ENCODE data around the gene CARD9. TPM values are rescaled to one million over a fixed set of nuclear protein-coding genes. Genes with fewer than 3 reads are reported as not detected.

Gene CARD9
- total RNA-seq, 5 donors from 2014 or later (not counting 1 experiment from before 2014, with no cell fraction given), result 0.43 to 1.4 (median 0.76) TPM

GRCh38 chr9:136359774-136360718 is 13.4 kb downstream of the CARD9 start:
- Mint-ChIP-seq H3K4me3 (no peak overlapping the region), H3K27me3 (no peaks in the 10 kb centered on the region), H3K9me3 (no peaks in the 10 kb centered on the region), H3K27ac (no peak overlapping the region), H3K36me3 (no peaks in the 10 kb centered on the region), H3K4me1 (peaks cover 4 to 8% (median 4%) of the 10 kb centered on the region in 3 donors)
- no peak for ATAC-seq (replicated peaks in 1 of 4)
- Histone ChIP-seq H3K4me3 (ENCODE audit: control insufficient read depth in 1 of 2, extremely low read depth in 1 of 2, low read length in 1 of 2) (no peak overlapping the region), H3K9me3 (no peaks in the 10 kb centered on the region), H3K36me3 (ENCODE audit: control insufficient read depth in 2 of 2, extremely low read depth in 1 of 2, insufficient read depth in 1 of 2, low read length in 1 of 2) (peaks cover 9 to 10% of the 10 kb centered on the region in 2 donors), H3K27ac (ENCODE audit: low read length) (no peak overlapping the region), H3K4me1 (ENCODE audit: control insufficient read depth in 1 of 2, extremely low read depth in 1 of 2, insufficient read depth in 2 of 2, low read length in 2 of 2) (peaks cover 0 to 16% of the 10 kb centered on the region in 2 experiments), H3K27me3 (replicated peaks in 1 of 2; ENCODE audit: control insufficient read depth in 2 of 2, extremely low read depth in 1 of 2, insufficient read depth in 2 of 2, low read length in 1 of 2) (peaks cover 0 to 6% of the 10 kb centered on the region in 2 experiments)
- ChIA-PET CTCF (no interaction called here), POLR2A (no interaction called here)
- no peak for DNase-seq
- 91% methylated on average over 37 of the region's 38 CpGs for WGBS (ENCODE audit: insufficient coverage)

GRCh38 chr9:136358888-136359287 is 14.6 kb downstream of the CARD9 start:
- ATAC-seq (replicated peaks in 1 of 4) (no peak), DNase-seq (no peak)
- Mint-ChIP-seq H3K36me3 (no peaks in the 10 kb centered on the region), H3K27me3 (no peaks in the 10 kb centered on the region), H3K27ac (no peak overlapping the region), H3K9me3 (no peaks in the 10 kb centered on the region), H3K4me3 (no peak overlapping the region), H3K4me1 (peaks cover 4 to 7% (median 4%) of the 10 kb centered on the region in 3 donors)
- H3K36me3 ChIP-seq (ENCODE audit: control insufficient read depth in 2 of 2, extremely low read depth in 1 of 2, insufficient read depth in 1 of 2, low read length in 1 of 2), result peaks cover 9 to 10% of the 10 kb centered on the region in 2 donors
- no peak overlapping the region for H3K4me3 ChIP-seq (ENCODE audit: control insufficient read depth in 1 of 2, extremely low read depth in 1 of 2, low read length in 1 of 2)
- H3K9me3 ChIP-seq, result no peaks in the 10 kb centered on the region
- H3K27me3 ChIP-seq (replicated peaks in 1 of 2; ENCODE audit: control insufficient read depth in 2 of 2, extremely low read depth in 1 of 2, insufficient read depth in 2 of 2, low read length in 1 of 2), result no peaks in the 10 kb centered on the region
- no CpG with 5 or more reads among the region's 2 CpGs for WGBS (ENCODE audit: insufficient coverage)
- no peak overlapping the region for H3K27ac ChIP-seq (ENCODE audit: low read length)
- POLR2A ChIA-PET, result no interaction called here
- CTCF ChIA-PET, result no interaction called here
- H3K4me1 ChIP-seq (ENCODE audit: control insufficient read depth in 1 of 2, extremely low read depth in 1 of 2, insufficient read depth in 2 of 2, low read length in 2 of 2), result peaks cover 0 to 14% of the 10 kb centered on the region in 2 experiments

GRCh38 chr9:136358016-136358415 is 15.5 kb downstream of the CARD9 start:
- Mint-ChIP-seq H3K9me3 (no peaks in the 10 kb centered on the region), H3K36me3 (no peaks in the 10 kb centered on the region), H3K4me3 (no peak overlapping the region), H3K27ac (no peak overlapping the region), H3K27me3 (no peaks in the 10 kb centered on the region), H3K4me1 (peaks cover 4 to 6% (median 4%) of the 10 kb centered on the region in 3 donors)
- H3K27me3 ChIP-seq (replicated peaks in 1 of 2; ENCODE audit: control insufficient read depth in 2 of 2, extremely low read depth in 1 of 2, insufficient read depth in 2 of 2, low read length in 1 of 2), result no peaks in the 10 kb centered on the region
- H3K27ac ChIP-seq (ENCODE audit: low read length), result no peak overlapping the region
- ATAC-seq (replicated peaks in 1 of 4) (no peak), DNase-seq (no peak)
- H3K36me3 ChIP-seq (ENCODE audit: control insufficient read depth in 2 of 2, extremely low read depth in 1 of 2, insufficient read depth in 1 of 2, low read length in 1 of 2), result peaks cover 9 to 10% of the 10 kb centered on the region in 2 donors
- ChIA-PET POLR2A (no interaction called here), CTCF (no interaction called here)
- H3K4me3 ChIP-seq (ENCODE audit: control insufficient read depth in 1 of 2, extremely low read depth in 1 of 2, low read length in 1 of 2), result no peak overlapping the region
- 91% methylated on average over 23 of the region's 29 CpGs for WGBS (ENCODE audit: insufficient coverage)
- peaks cover 0 to 11% of the 10 kb centered on the region in 2 experiments for H3K4me1 ChIP-seq (ENCODE audit: control insufficient read depth in 1 of 2, extremely low read depth in 1 of 2, insufficient read depth in 2 of 2, low read length in 2 of 2)
- H3K9me3 ChIP-seq, result no peaks in the 10 kb centered on the region

- H3K4me1 ChIP-seq (ENCODE audit: control insufficient read depth in 1 of 2, extremely low read depth in 1 of 2, insufficient read depth in 2 of 2, low read length in 2 of 2), result peaks cover 0 to 5% of the 10 kb centered on the region in 2 experiments
- H3K36me3 ChIP-seq (ENCODE audit: control insufficient read depth in 2 of 2, extremely low read depth in 1 of 2, insufficient read depth in 1 of 2, low read length in 1 of 2), result peaks cover 9 to 10% of the 10 kb centered on the region in 2 donors
- ATAC-seq (replicated peaks in 1 of 4) (no peak), DNase-seq (no peak)
- ChIA-PET POLR2A (no interaction called here), CTCF (no interaction called here)
- Mint-ChIP-seq H3K9me3 (no peaks in the 10 kb centered on the region), H3K4me1 (no peaks in the 10 kb centered on the region), H3K27me3 (no peaks in the 10 kb centered on the region), H3K27ac (no peak overlapping the region), H3K4me3 (no peak overlapping the region), H3K36me3 (no peaks in the 10 kb centered on the region)
- no peaks in the 10 kb centered on the region for H3K27me3 ChIP-seq (replicated peaks in 1 of 2; ENCODE audit: control insufficient read depth in 2 of 2, extremely low read depth in 1 of 2, insufficient read depth in 2 of 2, low read length in 1 of 2)
- H3K9me3 ChIP-seq, result no peaks in the 10 kb centered on the region
- H3K27ac ChIP-seq (ENCODE audit: low read length), result no peak overlapping the region
- 84% methylated on average over 16 of the region's 22 CpGs for WGBS (ENCODE audit: insufficient coverage)
- no peak overlapping the region for H3K4me3 ChIP-seq (ENCODE audit: control insufficient read depth in 1 of 2, extremely low read depth in 1 of 2, low read length in 1 of 2)
These were observed 16.2 kb downstream of the CARD9 start for GRCh38 chr9:136357202-136357725.

GRCh38 chr9:136355616-136356557 is 17.6 kb downstream of the CARD9 start:
- ATAC-seq (replicated peaks in 1 of 4) (no peak), DNase-seq (no peak)
- H3K36me3 Mint-ChIP-seq, result no peaks in the 10 kb centered on the region
- H3K9me3 Mint-ChIP-seq, result no peaks in the 10 kb centered on the region
- WGBS (ENCODE audit: insufficient coverage), result 92% methylated on average over 51 of the region's 54 CpGs
- peaks cover 0 to 5% of the 10 kb centered on the region in 2 experiments for H3K4me1 ChIP-seq (ENCODE audit: control insufficient read depth in 1 of 2, extremely low read depth in 1 of 2, insufficient read depth in 2 of 2, low read length in 2 of 2)
- ChIA-PET POLR2A (no interaction called here), CTCF (no interaction called here)
- H3K27me3 Mint-ChIP-seq, result no peaks in the 10 kb centered on the region
- H3K27ac Mint-ChIP-seq, result no peak overlapping the region
- H3K4me3 Mint-ChIP-seq, result no peak overlapping the region
- H3K27ac ChIP-seq (ENCODE audit: low read length), result no peak overlapping the region
- no peaks in the 10 kb centered on the region for H3K9me3 ChIP-seq
- peaks cover 6 to 9% of the 10 kb centered on the region in 2 donors for H3K36me3 ChIP-seq (ENCODE audit: control insufficient read depth in 2 of 2, extremely low read depth in 1 of 2, insufficient read depth in 1 of 2, low read length in 1 of 2)
- H3K27me3 ChIP-seq (replicated peaks in 1 of 2; ENCODE audit: control insufficient read depth in 2 of 2, extremely low read depth in 1 of 2, insufficient read depth in 2 of 2, low read length in 1 of 2), result no peaks in the 10 kb centered on the region
- H3K4me1 Mint-ChIP-seq, result no peaks in the 10 kb centered on the region
- no peak overlapping the region for H3K4me3 ChIP-seq (ENCODE audit: control insufficient read depth in 1 of 2, extremely low read depth in 1 of 2, low read length in 1 of 2)

GRCh38 chr9:136354592-136355085 is 18.8 kb downstream of the CARD9 start:
- no peaks in the 10 kb centered on the region for H3K9me3 ChIP-seq
- DNase-seq (no peak), ATAC-seq (replicated peaks in 1 of 4) (no peak)
- no peak overlapping the region for H3K4me3 ChIP-seq (ENCODE audit: control insufficient read depth in 1 of 2, extremely low read depth in 1 of 2, low read length in 1 of 2)
- H3K9me3 Mint-ChIP-seq, result no peaks in the 10 kb centered on the region
- no peak overlapping the region for H3K27ac Mint-ChIP-seq
- peaks cover 6 to 9% of the 10 kb centered on the region in 2 donors for H3K36me3 ChIP-seq (ENCODE audit: control insufficient read depth in 2 of 2, extremely low read depth in 1 of 2, insufficient read depth in 1 of 2, low read length in 1 of 2)
- WGBS (ENCODE audit: insufficient coverage), result 75% methylated on average over 7 of the region's 17 CpGs
- no peaks in the 10 kb centered on the region for H3K4me1 Mint-ChIP-seq
- ChIA-PET POLR2A (no interaction called here), CTCF (interaction anchor here in 1 of 2 donors (1.3 kb wide), 1 partner anchor 9 kb away, joined by 3 read pairs; the partner anchor contains the start of gene DNLZ)
- H3K27me3 ChIP-seq (replicated peaks in 1 of 2; ENCODE audit: control insufficient read depth in 2 of 2, extremely low read depth in 1 of 2, insufficient read depth in 2 of 2, low read length in 1 of 2), result no peaks in the 10 kb centered on the region
- no peaks in the 10 kb centered on the region for H3K36me3 Mint-ChIP-seq
- H3K27ac ChIP-seq (ENCODE audit: low read length), result no peak overlapping the region
- H3K4me3 Mint-ChIP-seq, result no peak overlapping the region
- peaks cover 0 to 5% of the 10 kb centered on the region in 2 experiments for H3K4me1 ChIP-seq (ENCODE audit: control insufficient read depth in 1 of 2, extremely low read depth in 1 of 2, insufficient read depth in 2 of 2, low read length in 2 of 2)
- H3K27me3 Mint-ChIP-seq, result no peaks in the 10 kb centered on the region
